Measurements from ENCODE around the gene RXFP1. TPM values are rescaled to one million over a fixed set of nuclear protein-coding genes. Genes with fewer than 3 reads are reported as not detected.

RXFP1 gene
- total RNA-seq, 1 experiment from 2014 or later: not detected

DNA sequence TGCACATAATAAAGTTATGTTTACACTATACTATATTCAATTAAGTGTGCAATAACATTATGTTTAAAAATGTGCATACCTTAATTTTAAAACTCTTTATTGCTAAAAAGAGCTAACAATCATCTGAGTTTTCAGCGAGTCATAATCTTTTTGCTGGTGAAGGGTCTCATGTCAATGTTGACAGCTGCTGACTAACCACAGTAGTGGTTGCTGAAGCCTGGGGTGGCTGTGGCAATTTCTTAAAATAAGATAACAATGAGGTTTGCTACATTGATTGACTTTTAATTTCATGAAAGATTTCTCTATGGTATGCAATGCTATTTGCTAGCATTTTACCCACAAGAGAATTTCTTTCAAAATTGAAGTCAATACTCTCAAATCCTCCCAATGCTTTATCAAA lies 91.4 kb downstream of the RXFP1 start:
- no peak for ATAC-seq
- intact Hi-C loops (cut with micrococcal nuclease; ENCODE audit: unreplicated experiment) (no loop called here), in situ Hi-C loops (cut with HindIII; ENCODE audit: low pct_unique_long_range_greater_than_20kb, low sequenced_read_pairs) (no loop called here)
- CTCF ChIA-PET: no interaction called here
- TF ChIP-seq, protein P1, sequence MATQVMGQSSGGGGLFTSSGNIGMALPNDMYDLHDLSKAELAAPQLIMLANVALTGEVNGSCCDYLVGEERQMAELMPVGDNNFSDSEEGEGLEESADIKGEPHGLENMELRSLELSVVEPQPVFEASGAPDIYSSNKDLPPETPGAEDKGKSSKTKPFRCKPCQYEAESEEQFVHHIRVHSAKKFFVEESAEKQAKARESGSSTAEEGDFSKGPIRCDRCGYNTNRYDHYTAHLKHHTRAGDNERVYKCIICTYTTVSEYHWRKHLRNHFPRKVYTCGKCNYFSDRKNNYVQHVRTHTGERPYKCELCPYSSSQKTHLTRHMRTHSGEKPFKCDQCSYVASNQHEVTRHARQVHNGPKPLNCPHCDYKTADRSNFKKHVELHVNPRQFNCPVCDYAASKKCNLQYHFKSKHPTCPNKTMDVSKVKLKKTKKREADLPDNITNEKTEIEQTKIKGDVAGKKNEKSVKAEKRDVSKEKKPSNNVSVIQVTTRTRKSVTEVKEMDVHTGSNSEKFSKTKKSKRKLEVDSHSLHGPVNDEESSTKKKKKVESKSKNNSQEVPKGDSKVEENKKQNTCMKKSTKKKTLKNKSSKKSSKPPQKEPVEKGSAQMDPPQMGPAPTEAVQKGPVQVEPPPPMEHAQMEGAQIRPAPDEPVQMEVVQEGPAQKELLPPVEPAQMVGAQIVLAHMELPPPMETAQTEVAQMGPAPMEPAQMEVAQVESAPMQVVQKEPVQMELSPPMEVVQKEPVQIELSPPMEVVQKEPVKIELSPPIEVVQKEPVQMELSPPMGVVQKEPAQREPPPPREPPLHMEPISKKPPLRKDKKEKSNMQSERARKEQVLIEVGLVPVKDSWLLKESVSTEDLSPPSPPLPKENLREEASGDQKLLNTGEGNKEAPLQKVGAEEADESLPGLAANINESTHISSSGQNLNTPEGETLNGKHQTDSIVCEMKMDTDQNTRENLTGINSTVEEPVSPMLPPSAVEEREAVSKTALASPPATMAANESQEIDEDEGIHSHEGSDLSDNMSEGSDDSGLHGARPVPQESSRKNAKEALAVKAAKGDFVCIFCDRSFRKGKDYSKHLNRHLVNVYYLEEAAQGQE (IDR thresholded peaks at IDR 0.05; ENCODE audit: insufficient read depth in 1 of 2, low read depth in 2 of 2, low read length in 1 of 2): no peak
- TF ChIP-seq TCF7L2 (IDR thresholded peaks at IDR 0.05; ENCODE audit: low read depth, low read length) (no peak), POLR2AphosphoS5 (IDR thresholded peaks at IDR 0.05; ENCODE audit: low read depth, low read length) (no peak), SIN3A (IDR thresholded peaks at IDR 0.05; ENCODE audit: borderline replicate concordance, insufficient read depth, low read depth, low read length) (no peak)
- TF ChIP-seq, protein P2, sequence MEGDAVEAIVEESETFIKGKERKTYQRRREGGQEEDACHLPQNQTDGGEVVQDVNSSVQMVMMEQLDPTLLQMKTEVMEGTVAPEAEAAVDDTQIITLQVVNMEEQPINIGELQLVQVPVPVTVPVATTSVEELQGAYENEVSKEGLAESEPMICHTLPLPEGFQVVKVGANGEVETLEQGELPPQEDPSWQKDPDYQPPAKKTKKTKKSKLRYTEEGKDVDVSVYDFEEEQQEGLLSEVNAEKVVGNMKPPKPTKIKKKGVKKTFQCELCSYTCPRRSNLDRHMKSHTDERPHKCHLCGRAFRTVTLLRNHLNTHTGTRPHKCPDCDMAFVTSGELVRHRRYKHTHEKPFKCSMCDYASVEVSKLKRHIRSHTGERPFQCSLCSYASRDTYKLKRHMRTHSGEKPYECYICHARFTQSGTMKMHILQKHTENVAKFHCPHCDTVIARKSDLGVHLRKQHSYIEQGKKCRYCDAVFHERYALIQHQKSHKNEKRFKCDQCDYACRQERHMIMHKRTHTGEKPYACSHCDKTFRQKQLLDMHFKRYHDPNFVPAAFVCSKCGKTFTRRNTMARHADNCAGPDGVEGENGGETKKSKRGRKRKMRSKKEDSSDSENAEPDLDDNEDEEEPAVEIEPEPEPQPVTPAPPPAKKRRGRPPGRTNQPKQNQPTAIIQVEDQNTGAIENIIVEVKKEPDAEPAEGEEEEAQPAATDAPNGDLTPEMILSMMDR (IDR thresholded peaks at IDR 0.05): no peak
- POLR2A ChIA-PET: no interaction called here
- no peak for DNase-seq (ENCODE audit: low read depth, low spot score)
- Histone ChIP-seq H3K27ac (ENCODE audit: low read length) (no peak overlapping the region), H3K36me3 (ENCODE audit: control insufficient read depth, insufficient read depth, low read length) (no peaks in the 10 kb centered on the region), H3K4me3 (ENCODE audit: low read depth in 2 of 2, low read length in 2 of 2) (no peak overlapping the region), H3K4me1 (ENCODE audit: control insufficient read depth, insufficient read depth, low read length) (no peaks in the 10 kb centered on the region), H3K27me3 (ENCODE audit: control insufficient read depth, insufficient read depth, low read length) (no peaks in the 10 kb centered on the region), H3K9me3 (ENCODE audit: control insufficient read depth, insufficient read depth, low read depth, low read length) (no peaks in the 10 kb centered on the region)
- no TSS peak for BruUV-seq (replicated peaks)

DNA sequence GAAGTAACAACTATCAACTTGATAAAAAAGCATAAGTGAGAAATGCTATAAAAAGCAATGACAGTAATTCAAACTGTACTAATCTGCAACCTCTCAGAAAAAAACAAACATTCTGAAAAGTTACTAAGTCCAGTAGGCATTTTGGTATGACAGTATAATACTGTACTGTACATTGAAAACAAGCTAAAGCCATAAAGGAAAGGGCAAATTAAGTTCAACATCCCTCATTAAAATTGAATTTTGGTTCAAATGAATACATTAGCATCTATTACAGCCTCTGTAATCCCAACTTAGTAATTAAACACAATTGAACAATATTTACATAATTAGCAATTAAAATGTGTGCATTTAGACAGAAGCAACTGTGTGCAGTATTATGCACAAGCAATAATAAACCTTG lies 96.3 kb downstream of the RXFP1 start:
- no peaks in the 10 kb centered on the region for H3K27me3 ChIP-seq (ENCODE audit: control insufficient read depth, insufficient read depth, low read length)
- no peaks in the 10 kb centered on the region for H3K9me3 ChIP-seq (ENCODE audit: control insufficient read depth, insufficient read depth, low read depth, low read length)
- H3K27ac ChIP-seq (ENCODE audit: low read length): no peak overlapping the region
- H3K4me3 ChIP-seq (ENCODE audit: low read depth in 2 of 2, low read length in 2 of 2): no peak overlapping the region
- no peak for ATAC-seq
- H3K4me1 ChIP-seq (ENCODE audit: control insufficient read depth, insufficient read depth, low read length): no peaks in the 10 kb centered on the region
- ChIA-PET CTCF (no interaction called here), POLR2A (no interaction called here)
- no TSS peak for BruUV-seq (replicated peaks)
- no peak for DNase-seq (ENCODE audit: low read depth, low spot score)
- TF ChIP-seq POLR2AphosphoS5 (IDR thresholded peaks at IDR 0.05; ENCODE audit: low read depth, low read length) (no peak), TCF7L2 (IDR thresholded peaks at IDR 0.05; ENCODE audit: low read depth, low read length) (no peak), SIN3A (IDR thresholded peaks at IDR 0.05; ENCODE audit: borderline replicate concordance, insufficient read depth, low read depth, low read length) (no peak)
- TF ChIP-seq, protein P2 (IDR thresholded peaks at IDR 0.05): no peak
- TF ChIP-seq, protein P1 (IDR thresholded peaks at IDR 0.05; ENCODE audit: insufficient read depth in 1 of 2, low read depth in 2 of 2, low read length in 1 of 2): no peak
- intact Hi-C loops (cut with micrococcal nuclease; ENCODE audit: unreplicated experiment): no loop called here
- no peaks in the 10 kb centered on the region for H3K36me3 ChIP-seq (ENCODE audit: control insufficient read depth, insufficient read depth, low read length)
- in situ Hi-C loops (cut with HindIII; ENCODE audit: low pct_unique_long_range_greater_than_20kb, low sequenced_read_pairs): no loop called here
